Naive thymus-derived CD4-positive, alpha-beta T cell (primary cell): ENCODE data around the gene MED22. TPM values are rescaled to one million over a fixed set of nuclear protein-coding genes. Genes with fewer than 3 reads are reported as not detected.

Source experiments
- ATAC-seq: fragments of 150-1000 bp; cut with Tn5 transposase; 2 replicates; pipeline ENCODE4 v1.10.0; 2021; ENCODE audit warnings: mild to moderate bottlenecking, moderate library complexity
- CTCF ChIA-PET: fragments of 350-600 bp; sonication (Branson Sonifier 250); formaldehyde crosslinking; loops from one replicate; lab custom pipeline; 2021; ENCODE audit warnings: antibody characterized with exemption; lab: Charles Lee
- POLR2A ChIA-PET: fragments of 350-600 bp; sonication (Branson Sonifier 250); formaldehyde crosslinking; loops from one replicate; lab custom pipeline; 2021; ENCODE audit warnings: antibody characterized with exemption, inconsistent platforms; lab: Charles Lee
- DNase-seq, 9 donors: peaks; one replicate each; pipeline versions ENCODE4 v3.0.0 to v3.0.0-alpha.2; 2020 to 2022; ENCODE audit warnings: mixed read lengths in 1 of 9
- H3K27ac ChIP-seq: one replicate; pipeline ENCODE4 v1.7.0; 2013; ENCODE audit warnings: mild to moderate bottlenecking, low read depth, low read length, moderate library complexity
- H3K27me3 ChIP-seq, 2 donors: one replicate each; pipeline ENCODE4 v1.7.0; 2013; ENCODE audit warnings: low read length in 2 of 2, mild to moderate bottlenecking in 2 of 2, moderate library complexity in 2 of 2; ENCODE audit not compliant: control insufficient read depth in 2 of 2, insufficient read depth in 2 of 2
- H3K36me3 ChIP-seq, 3 experiments: 1 replicate in 2 of 3; 2 replicates in 1 of 3; pipeline ENCODE4 v1.7.0; 2013; ENCODE audit warnings: low read length in 3 of 3, mild to moderate bottlenecking in 3 of 3, moderate library complexity in 1 of 3; ENCODE audit not compliant: insufficient read depth in 3 of 3, control insufficient read depth in 2 of 3
- H3K4me1 ChIP-seq, 2 donors: one replicate each; pipeline ENCODE4 v1.7.0; 2013; ENCODE audit warnings: low read length in 2 of 2, mild to moderate bottlenecking in 2 of 2, moderate library complexity in 1 of 2; ENCODE audit not compliant: control insufficient read depth in 2 of 2, insufficient read depth in 2 of 2
- H3K4me3 ChIP-seq: 2 replicates; pipeline ENCODE4 v1.7.0; 2013; ENCODE audit warnings: mild to moderate bottlenecking, low read length
- H3K9me3 ChIP-seq, 3 experiments: 1 replicate in 2 of 3; 2 replicates in 1 of 3; pipeline ENCODE4 v1.7.0; 2013; ENCODE audit warnings: low read length in 3 of 3; ENCODE audit not compliant: control insufficient read depth in 2 of 3
- H3K27ac Mint-ChIP-seq, 9 donors: one replicate each; pipeline ENCODE4 v1.8.0; 2020 to 2022; ENCODE audit warnings: mixed read lengths in 9 of 9, mild to moderate bottlenecking in 8 of 9, moderate library complexity in 5 of 9, inconsistent platforms in 2 of 9
- H3K27me3 Mint-ChIP-seq, 5 donors: one replicate each; pipeline ENCODE4 v1.8.0; 2021 to 2022; ENCODE audit warnings: mixed read lengths in 5 of 5, mild to moderate bottlenecking in 1 of 5
- H3K36me3 Mint-ChIP-seq, 5 donors: one replicate each; pipeline ENCODE4 v1.8.0; 2020 to 2022; ENCODE audit warnings: mixed read lengths in 5 of 5, mild to moderate bottlenecking in 3 of 5, inconsistent platforms in 1 of 5
- H3K4me1 Mint-ChIP-seq, 7 donors: one replicate each; pipeline ENCODE4 v1.8.0; 2020 to 2022; ENCODE audit warnings: mixed read lengths in 7 of 7, mild to moderate bottlenecking in 3 of 7, inconsistent platforms in 1 of 7
- H3K4me3 Mint-ChIP-seq, 10 donors: one replicate each; pipeline ENCODE4 v1.8.0; 2020 to 2022; ENCODE audit warnings: mild to moderate bottlenecking in 10 of 10, mixed read lengths in 10 of 10, moderate library complexity in 6 of 10, inconsistent platforms in 2 of 10
- H3K9me3 Mint-ChIP-seq, 11 donors: one replicate each; pipeline ENCODE4 v1.8.0; 2020 to 2022; ENCODE audit warnings: mixed read lengths in 11 of 11, mild to moderate bottlenecking in 4 of 11, inconsistent platforms in 1 of 11, moderate library complexity in 1 of 11
- intact Hi-C, 2 donors: fragments of 100-400 bp; cut with micrococcal nuclease; formaldehyde crosslinking; loops; one replicate each; pipeline ENCODE4 v1.15.1; 2023
- polyA plus RNA-seq, 2 donors: library from polyadenylated mRNA; unstranded; fragments of 300-500 nt; fragmentation: Illumina TruSeq; gene quantifications; one replicate each; pipeline ENCODE4 v1.2.3, GENCODE V29; 2021
- total RNA-seq, 6 experiments: library from RNA in 5 of 6; stranded (reverse) in 5 of 6; gene quantifications; 1 replicate in 5 of 6; 2 replicates in 1 of 6; pipeline ENCODE4 v1.2.3 and lab custom pipeline; 2021 to 2026

Gene MED22
- total and polyA plus RNA-seq, 7 experiments from 2014 or later, result 13.5 to 44.6 (median 30.3) TPM

DNA sequence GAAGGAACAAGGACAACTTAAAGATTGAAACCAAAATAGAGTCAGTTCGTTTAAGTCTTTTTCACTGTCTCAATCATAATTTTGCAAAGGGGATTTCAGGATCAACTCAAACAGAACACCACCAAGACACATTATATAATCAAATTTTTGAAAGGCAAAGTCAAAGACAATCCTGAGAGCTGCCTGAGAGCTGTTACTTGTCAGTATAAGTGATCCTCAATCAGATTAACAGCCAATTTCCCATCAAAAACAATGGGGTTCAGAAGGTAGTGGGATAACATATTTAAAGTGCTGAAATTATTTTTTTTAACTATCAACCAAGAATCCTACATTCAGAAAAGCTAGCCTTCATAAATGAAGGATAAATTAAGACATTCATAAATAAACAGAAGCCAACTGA is 53.7 kb downstream of the MED22 start:
- no peak overlapping the region for H3K27ac Mint-ChIP-seq
- CTCF ChIA-PET, result no interaction called here
- H3K9me3 Mint-ChIP-seq, result peaks cover 4 to 47% (median 29%) of the 10 kb centered on the region in 11 donors
- ATAC-seq (no peak), DNase-seq (no peak)
- POLR2A ChIA-PET, result no interaction called here
- H3K27me3 Mint-ChIP-seq, result peaks cover 15 to 50% (median 21%) of the 10 kb centered on the region in 5 donors
- Histone ChIP-seq H3K27me3 (no peaks in the 10 kb centered on the region), H3K4me3 (no peak overlapping the region), H3K27ac (no peak overlapping the region), H3K4me1 (no peaks in the 10 kb centered on the region), H3K36me3 (no peaks in the 10 kb centered on the region), H3K9me3 (peaks cover 0 to 12% (median 0%) of the 10 kb centered on the region in 3 experiments)
- H3K4me1 Mint-ChIP-seq, result no peaks in the 10 kb centered on the region
- intact Hi-C loops, result no loop called here
- no peak overlapping the region for H3K4me3 Mint-ChIP-seq
- H3K36me3 Mint-ChIP-seq, result peaks cover 0 to 24% (median 9%) of the 10 kb centered on the region in 5 donors

DNA sequence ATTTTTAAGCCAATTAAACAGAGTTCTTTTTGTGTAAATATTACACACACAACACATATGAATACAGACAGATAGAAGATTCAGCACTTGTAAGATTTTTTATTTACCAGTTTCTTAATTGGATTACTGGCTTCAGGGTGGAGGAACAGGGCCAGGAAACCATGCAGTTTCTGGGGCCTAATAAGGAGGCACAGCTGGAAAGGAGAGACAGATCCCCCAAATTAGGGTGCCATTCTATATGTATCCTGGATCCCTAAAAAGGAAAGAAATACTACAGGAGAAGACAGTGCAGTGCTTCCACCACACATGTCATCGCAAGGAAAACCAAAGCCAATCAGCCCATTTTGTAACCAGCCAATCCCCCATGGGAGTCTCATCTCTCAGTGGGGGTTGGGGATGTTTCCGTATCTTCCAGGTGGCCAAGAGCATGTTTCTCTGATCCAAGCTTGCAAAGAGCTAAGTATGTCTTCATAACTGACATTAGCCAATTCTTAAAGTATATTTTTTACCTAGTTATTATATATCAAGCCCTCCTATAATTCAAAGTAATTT is 57.1 kb downstream of the MED22 start:
- H3K4me1 ChIP-seq, result no peaks in the 10 kb centered on the region
- no peaks in the 10 kb centered on the region for H3K4me1 Mint-ChIP-seq
- ATAC-seq (no peak), DNase-seq (no peak)
- peaks cover 0 to 12% (median 0%) of the 10 kb centered on the region in 3 experiments for H3K9me3 ChIP-seq
- peaks cover 0 to 24% (median 9%) of the 10 kb centered on the region in 5 donors for H3K36me3 Mint-ChIP-seq
- ChIA-PET POLR2A (no interaction called here), CTCF (no interaction called here)
- no peak overlapping the region for H3K27ac ChIP-seq
- intact Hi-C loops, result no loop called here
- peaks cover 4 to 64% (median 29%) of the 10 kb centered on the region in 11 donors for H3K9me3 Mint-ChIP-seq
- peaks cover 15 to 38% (median 21%) of the 10 kb centered on the region in 5 donors for H3K27me3 Mint-ChIP-seq
- no peaks in the 10 kb centered on the region for H3K36me3 ChIP-seq
- H3K27ac Mint-ChIP-seq, result no peak overlapping the region
- no peak overlapping the region for H3K4me3 ChIP-seq
- H3K4me3 Mint-ChIP-seq, result no peak overlapping the region
- H3K27me3 ChIP-seq, result no peaks in the 10 kb centered on the region

Other genes starting within 250 kb of the MED22 start
- 100 to 1,000 TPM in 2 of 5 experiments, 10 to 100 TPM in 3; 73.9 to 123 (median 79.7) TPM for gene RALGDS, start 226.9 kb downstream of the MED22 start, total RNA-seq
- 10 to 100 TPM; 17.8 to 35.7 TPM for gene RALGDS, start 226.9 kb downstream of the MED22 start, polyA plus RNA-seq
- 10 to 100 TPM in 2 of 5 experiments, 1 to 10 TPM in 3; 3.4 to 14.8 (median 5.5) TPM for gene GBGT1, start 184.2 kb downstream of the MED22 start, total RNA-seq
- under 1 TPM in 1 of 2 donors, not detected in 1; 0.14 TPM for gene GBGT1, start 184.2 kb downstream of the MED22 start, polyA plus RNA-seq
- not detected for gene OBP2B, start 138.9 kb downstream of the MED22 start, total RNA-seq
- gene OBP2B, start 138.9 kb downstream of the MED22 start, polyA plus RNA-seq, result not detected
- gene ABO, start 72.9 kb downstream of the MED22 start, total RNA-seq, result 1 to 10 TPM in 2 of 5 experiments, not detected in 3; 1.7 to 3.3 TPM
- gene ABO, start 72.9 kb downstream of the MED22 start, polyA plus RNA-seq, result not detected
- 10 to 100 TPM; 15.4 to 33.5 (median 23.4) TPM for gene SURF6, start 11.9 kb downstream of the MED22 start, total RNA-seq
- gene SURF6, start 11.9 kb downstream of the MED22 start, polyA plus RNA-seq, result 10 to 100 TPM in 1 of 2 donors, 1 to 10 TPM in 1; 9.8 to 18.7 TPM
- gene RPL7A, start 87 bp upstream of the MED22 start, total RNA-seq, result 1,000 to 10,000 TPM; 2,002 to 2,815 (median 2,428) TPM
- 1,000 to 10,000 TPM; 1,347 to 1,421 TPM for gene RPL7A, start 87 bp upstream of the MED22 start, polyA plus RNA-seq
- gene SURF1, start 8.4 kb upstream of the MED22 start, total RNA-seq, result 10 to 100 TPM; 40.5 to 53.5 (median 47.9) TPM
- gene SURF1, start 8.4 kb upstream of the MED22 start, polyA plus RNA-seq, result 100 to 1,000 TPM in 1 of 2 donors, 10 to 100 TPM in 1; 96.1 to 128 TPM
- gene SURF2, start 8.4 kb upstream of the MED22 start, total RNA-seq, result 10 to 100 TPM; 15.0 to 23.5 (median 15.6) TPM
- gene SURF2, start 8.4 kb upstream of the MED22 start, polyA plus RNA-seq, result 10 to 100 TPM; 28.1 to 44.5 TPM
- 100 to 1,000 TPM in 1 of 5 experiments, 10 to 100 TPM in 4; 72.5 to 196 (median 75.1) TPM for gene SURF4, start 27.9 kb upstream of the MED22 start, total RNA-seq
- 100 to 1,000 TPM in 1 of 2 donors, 10 to 100 TPM in 1; 99.5 to 121 TPM for gene SURF4, start 27.9 kb upstream of the MED22 start, polyA plus RNA-seq
- gene STKLD1, start 28.2 kb upstream of the MED22 start, total RNA-seq, result 1 to 10 TPM; 1.1 to 1.8 (median 1.5) TPM
- gene STKLD1, start 28.2 kb upstream of the MED22 start, polyA plus RNA-seq, result under 1 TPM in 1 of 2 donors, not detected in 1; 0.78 TPM
- gene REXO4, start 69.9 kb upstream of the MED22 start, total RNA-seq, result 10 to 100 TPM; 17.8 to 44.1 (median 28.6) TPM
- gene REXO4, start 69.9 kb upstream of the MED22 start, polyA plus RNA-seq, result 10 to 100 TPM; 14.0 to 29.9 TPM
- gene ADAMTS13, start 74.2 kb upstream of the MED22 start, total RNA-seq, result 1 to 10 TPM; 1.6 to 3.1 (median 2.5) TPM
- under 1 TPM; 0.07 to 0.35 TPM for gene ADAMTS13, start 74.2 kb upstream of the MED22 start, polyA plus RNA-seq
- gene CACFD1, start 111.8 kb upstream of the MED22 start, total RNA-seq, result 1 to 10 TPM in 4 of 5 experiments, under 1 TPM in 1; 0.56 to 4.7 (median 3.1) TPM
- 1 to 10 TPM; 2.5 to 3.7 TPM for gene CACFD1, start 111.8 kb upstream of the MED22 start, polyA plus RNA-seq
- 10 to 100 TPM in 1 of 5 experiments, 1 to 10 TPM in 4; 2.4 to 34.7 (median 3.6) TPM for gene SLC2A6, start 131.0 kb upstream of the MED22 start, total RNA-seq
- gene SLC2A6, start 131.0 kb upstream of the MED22 start, polyA plus RNA-seq, result 1 to 10 TPM; 2.6 TPM
- not detected for gene MYMK, start 176.8 kb upstream of the MED22 start, total RNA-seq
- not detected for gene MYMK, start 176.8 kb upstream of the MED22 start, polyA plus RNA-seq
- gene ADAMTSL2, start 186.6 kb upstream of the MED22 start, total RNA-seq, result 1 to 10 TPM in 1 of 5 experiments, under 1 TPM in 3, not detected in 1; 0.69 to 2.7 (median 0.81) TPM
- under 1 TPM; 0.16 to 0.19 TPM for gene ADAMTSL2, start 186.6 kb upstream of the MED22 start, polyA plus RNA-seq